ENCODE data around the gene WDR20. TPM values are rescaled to one million over a fixed set of nuclear protein-coding genes. Genes with fewer than 3 reads are reported as not detected.
A peak's percentile ranks its signal among the peaks of the same experiment; 100 is the strongest.

The WDR20 gene
- total and polyA plus RNA-seq, 2 of the 8 experiments (the other 6 are each of a cell fraction or from before 2014, with no cell fraction given) = 11.2 to 26.7 TPM

- TF ChIP-seq, protein P1, sequence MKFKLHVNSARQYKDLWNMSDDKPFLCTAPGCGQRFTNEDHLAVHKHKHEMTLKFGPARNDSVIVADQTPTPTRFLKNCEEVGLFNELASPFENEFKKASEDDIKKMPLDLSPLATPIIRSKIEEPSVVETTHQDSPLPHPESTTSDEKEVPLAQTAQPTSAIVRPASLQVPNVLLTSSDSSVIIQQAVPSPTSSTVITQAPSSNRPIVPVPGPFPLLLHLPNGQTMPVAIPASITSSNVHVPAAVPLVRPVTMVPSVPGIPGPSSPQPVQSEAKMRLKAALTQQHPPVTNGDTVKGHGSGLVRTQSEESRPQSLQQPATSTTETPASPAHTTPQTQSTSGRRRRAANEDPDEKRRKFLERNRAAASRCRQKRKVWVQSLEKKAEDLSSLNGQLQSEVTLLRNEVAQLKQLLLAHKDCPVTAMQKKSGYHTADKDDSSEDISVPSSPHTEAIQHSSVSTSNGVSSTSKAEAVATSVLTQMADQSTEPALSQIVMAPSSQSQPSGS (IDR thresholded peaks at IDR 0.05; ENCODE audit: low read length) = no peak
- TF ChIP-seq, protein P2, sequence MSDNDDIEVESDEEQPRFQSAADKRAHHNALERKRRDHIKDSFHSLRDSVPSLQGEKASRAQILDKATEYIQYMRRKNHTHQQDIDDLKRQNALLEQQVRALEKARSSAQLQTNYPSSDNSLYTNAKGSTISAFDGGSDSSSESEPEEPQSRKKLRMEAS (IDR thresholded peaks at IDR 0.05) = peak; percentile 18; the same call in 1 of the 2 replicates
- Histone ChIP-seq H3K36me3 (ENCODE audit: control insufficient read depth in 2 of 4, insufficient read depth in 4 of 4, low read length in 3 of 4) (no peaks in the 10 kb centered on the region), H2AFZ (ENCODE audit: low read length) (no peak overlapping the region), H3K4me2 (ENCODE audit: insufficient read depth in 1 of 2, low read depth in 2 of 2, low read length in 2 of 2) (no peak overlapping the region), H3K9me3 (ENCODE audit: insufficient read depth in 2 of 2, low read depth in 1 of 2, low read length in 1 of 2) (no peaks in the 10 kb centered on the region), H3K14ac (ENCODE audit: insufficient read length) (no peak overlapping the region), H2BK12ac (ENCODE audit: low read depth, low read length) (no peak overlapping the region), H2AK5ac (ENCODE audit: low read depth, low read length) (no peak overlapping the region), H2BK5ac (ENCODE audit: low read depth, low read length) (no peak overlapping the region), H3K23ac (ENCODE audit: insufficient read length) (no peak overlapping the region), H3K18ac (ENCODE audit: extremely low read depth, low read length) (no peak overlapping the region), H2BK20ac (ENCODE audit: low read length) (no peak overlapping the region), H2BK15ac (ENCODE audit: low read length) (no peak overlapping the region), H3K56ac (replicated peaks; ENCODE audit: insufficient read length, low read depth, low read length) (no peak overlapping the region), H3K27me3 (replicated peaks in 1 of 4; ENCODE audit: control insufficient read depth in 3 of 4, extremely low read depth in 1 of 4, insufficient read depth in 3 of 4, low read length in 3 of 4) (no peaks in the 10 kb centered on the region), H4K91ac (replicated peaks; ENCODE audit: insufficient read length, low read length) (no peak overlapping the region), H3K79me1 (ENCODE audit: low read depth, low read length) (peaks cover 14% of the 10 kb centered on the region), H3K79me2 (ENCODE audit: control insufficient read depth in 1 of 2, insufficient read depth in 2 of 2, low read length in 2 of 2) (peaks cover 0 to 89% of the 10 kb centered on the region in 2 experiments; a peak in 3 of 4 replicates), H3K23me2 (ENCODE audit: low read depth, low read length) (no peaks in the 10 kb centered on the region), H3K9ac (replicated peaks in 1 of 4; ENCODE audit: extremely low read depth in 1 of 4, low read depth in 3 of 4, low read length in 3 of 4) (no peak overlapping the region), H3K27ac (ENCODE audit: low read depth, low read length) (no peak overlapping the region), H3K4ac (replicated peaks; ENCODE audit: insufficient read length, low read depth, low read length) (no peak overlapping the region), H3K4me1 (replicated peaks in 1 of 4; ENCODE audit: control insufficient read depth in 3 of 4, insufficient read depth in 4 of 4, low read length in 3 of 4) (peaks cover 0 to 6% (median 2%) of the 10 kb centered on the region in 4 experiments; a peak in 4 of 7 replicates), H3K4me3 (ENCODE audit: extremely low read depth in 1 of 4, insufficient read depth in 2 of 4, low read depth in 3 of 4, low read length in 4 of 4) (no peak overlapping the region), H4K20me1 (replicated peaks in 1 of 2; ENCODE audit: control insufficient read depth in 1 of 2, insufficient read depth in 2 of 2, low read length in 2 of 2) (peaks cover 0 to 5% of the 10 kb centered on the region in 2 experiments), H4K5ac (ENCODE audit: insufficient read length, low read depth, low read length) (no peak overlapping the region), H2BK120ac (replicated peaks; ENCODE audit: low read depth, low read length) (no peak overlapping the region), H4K8ac (ENCODE audit: extremely low read depth, insufficient read depth, low read length) (no peak overlapping the region)
- ChIA-PET POLR2A (ENCODE audit: partially characterized antibody) (no interaction called here), CTCF (ENCODE audit: partially characterized antibody) (no interaction called here)
- DNase-seq (ENCODE audit: low read depth in 1 of 2, low spot score in 2 of 2) (no peak), FAIRE-seq (no peak)
- WGBS, 2 experiments (ENCODE audit: extremely low coverage in 1 of 2, insufficient coverage in 1 of 2, insufficient read length in 1 of 2, insufficient replicate concordance in 2 of 2, low coverage in 1 of 2, low lambda C conversion rate in 2 of 2, missing lambda C conversion rate in 1 of 2) = 96% methylated on average over 8 of the region's 8 CpGs; no CpG with 5 or more reads in 1 of the 2 experiments
Observed at GRCh38 chr14:102185360-102185759, 45.7 kb downstream of the WDR20 start.
